Stimulated activated naive B cell treated with anti-CD40 and anti-IgM and Interleukin-4, amounts not matched to agents 10 μg/mL and 1 μg/mL and 100 μg/mL, for 72 hours (primary cell): ENCODE results near the gene CAPN9.
"Not testable (repeated sequence)": the region's sequence is repeated elsewhere in the genome, so short reads cannot be mapped to it uniquely, and the experiment has no call there.

Experiments used
- ATAC-seq, 2 donors: fragments of 150-1000 bp; cut with Tn5 transposase; replicated peaks; 2 replicates each; pipeline ENCODE4 v1.10.0; 2021; ENCODE audit warnings: moderate library complexity in 1 of 2
- DNase-seq: peaks from one replicate; pipeline ENCODE4 v3.0.0; 2021
- H3K27ac Mint-ChIP-seq: one replicate; pipeline ENCODE4 v1.8.0; 2022; ENCODE audit warnings: mild to moderate bottlenecking, mixed read lengths
- H3K27me3 Mint-ChIP-seq, 2 donors: one replicate each; pipeline ENCODE4 v1.8.0; 2022; ENCODE audit warnings: mixed read lengths in 2 of 2
- H3K36me3 Mint-ChIP-seq, 2 donors: one replicate each; pipeline ENCODE4 v1.8.0; 2022; ENCODE audit warnings: mixed read lengths in 2 of 2, mild to moderate bottlenecking in 1 of 2
- H3K4me1 Mint-ChIP-seq, 2 donors: one replicate each; pipeline ENCODE4 v1.8.0; 2022; ENCODE audit warnings: mixed read lengths in 2 of 2, mild to moderate bottlenecking in 1 of 2
- H3K4me3 Mint-ChIP-seq, 2 donors: one replicate each; pipeline ENCODE4 v1.8.0; 2022; ENCODE audit warnings: mild to moderate bottlenecking in 2 of 2, mixed read lengths in 2 of 2, moderate library complexity in 1 of 2
- H3K9me3 Mint-ChIP-seq, 2 donors: one replicate each; pipeline ENCODE4 v1.8.0; 2022; ENCODE audit warnings: mixed read lengths in 2 of 2, mild to moderate bottlenecking in 1 of 2

The CAPN9 gene

DNA sequence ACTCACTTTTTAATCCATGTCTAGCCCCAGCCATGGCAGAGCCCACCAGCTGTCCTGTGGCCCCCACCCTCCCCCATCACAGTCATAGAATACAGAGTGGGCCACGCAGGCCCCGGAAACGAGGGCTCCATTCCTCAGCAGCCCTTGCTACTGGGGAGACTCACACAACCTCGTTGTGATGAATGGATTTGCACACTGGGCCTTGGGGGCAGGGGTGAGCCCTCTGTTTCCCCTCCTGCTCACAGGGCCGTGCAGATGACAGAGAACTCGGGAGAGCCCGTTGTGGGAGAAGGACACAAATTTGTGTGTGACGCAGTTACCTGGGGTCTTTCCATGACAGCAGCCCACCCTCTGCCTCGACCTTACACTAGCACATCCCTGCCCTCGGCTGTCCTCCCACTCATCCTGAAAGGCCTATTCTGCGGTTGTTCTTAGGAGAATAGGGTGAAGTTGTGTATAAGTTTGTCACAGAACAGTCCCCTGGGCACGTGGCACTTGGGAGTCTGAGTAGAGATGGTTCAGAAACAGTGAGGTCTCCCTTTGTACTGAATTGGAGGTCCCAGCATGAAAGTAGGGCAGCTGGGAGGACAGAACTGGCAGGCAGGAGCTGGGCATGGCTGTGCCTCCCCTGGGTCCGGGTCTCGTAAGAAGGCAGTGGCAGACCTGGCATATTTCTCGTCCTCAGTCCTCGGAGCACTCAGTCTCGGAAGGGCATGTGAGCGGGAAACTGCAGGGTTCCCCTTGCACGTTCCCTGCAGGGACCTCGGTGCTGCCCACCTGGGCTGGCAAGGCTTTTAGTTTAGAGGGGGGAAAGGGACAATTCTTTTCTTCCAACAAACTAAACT, 40.1 kb upstream of the CAPN9 start:
- H3K36me3 Mint-ChIP-seq, result no peaks in the 10 kb centered on the region
- peaks cover 16 to 25% of the 10 kb centered on the region in 2 donors for H3K27me3 Mint-ChIP-seq
- DNase-seq, result no peak
- H3K27ac Mint-ChIP-seq, result no peak overlapping the region
- H3K9me3 Mint-ChIP-seq, result no peaks in the 10 kb centered on the region
- no peak for ATAC-seq
- no peak overlapping the region for H3K4me3 Mint-ChIP-seq
- peaks cover 0 to 4% of the 10 kb centered on the region in 2 donors for H3K4me1 Mint-ChIP-seq

DNA sequence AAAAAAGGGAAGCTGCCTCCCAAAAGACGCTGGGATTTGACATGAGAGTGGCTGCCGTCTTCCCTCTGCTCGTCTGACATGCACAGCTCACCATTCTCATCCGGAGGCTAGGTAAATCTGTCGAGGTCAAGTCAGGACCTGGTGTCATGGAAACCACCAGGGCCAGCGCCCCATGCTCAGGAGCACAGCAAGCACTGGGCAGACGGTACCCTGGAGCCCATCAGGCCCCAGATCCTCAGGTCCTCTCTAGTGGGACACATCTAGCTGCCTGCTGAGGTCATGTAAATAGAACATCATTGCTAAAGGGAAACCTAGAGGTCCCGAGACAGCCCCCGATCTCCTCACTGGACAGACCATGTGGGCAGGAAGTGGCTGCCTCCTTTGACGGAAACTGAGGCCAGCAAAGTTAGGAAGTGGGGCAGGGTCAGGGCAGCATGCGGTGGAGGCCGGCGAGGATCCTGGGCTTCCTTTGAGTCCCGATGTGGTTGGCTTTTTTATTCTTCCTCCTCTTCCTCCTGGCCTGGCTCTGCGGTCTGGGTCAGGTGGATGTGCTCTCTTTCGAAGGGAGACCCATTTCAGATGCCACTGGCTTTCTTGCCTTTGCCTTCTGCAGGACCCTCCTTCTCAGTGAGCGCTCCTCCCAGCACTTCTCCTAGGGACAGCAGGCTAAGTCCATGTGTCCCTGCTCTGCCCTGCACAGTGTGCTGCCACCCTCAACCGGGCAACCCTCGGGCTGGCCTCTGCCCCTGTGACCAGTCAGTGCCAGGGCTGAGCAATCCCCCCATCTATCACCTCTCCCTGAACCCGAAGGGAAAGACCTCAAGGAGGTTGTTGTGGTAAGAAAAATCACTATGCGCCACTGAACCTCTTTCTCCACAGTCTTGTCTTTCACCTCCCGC, 39.2 kb upstream of the CAPN9 start:
- DNase-seq (no peak), ATAC-seq (no peak)
- H3K9me3 Mint-ChIP-seq, result no peaks in the 10 kb centered on the region
- H3K36me3 Mint-ChIP-seq, result no peaks in the 10 kb centered on the region
- H3K4me1 Mint-ChIP-seq, result peaks cover 0 to 4% of the 10 kb centered on the region in 2 donors
- H3K4me3 Mint-ChIP-seq, result no peak overlapping the region
- no peak overlapping the region for H3K27ac Mint-ChIP-seq
- H3K27me3 Mint-ChIP-seq, result peaks cover 24 to 34% of the 10 kb centered on the region in 2 donors

DNA sequence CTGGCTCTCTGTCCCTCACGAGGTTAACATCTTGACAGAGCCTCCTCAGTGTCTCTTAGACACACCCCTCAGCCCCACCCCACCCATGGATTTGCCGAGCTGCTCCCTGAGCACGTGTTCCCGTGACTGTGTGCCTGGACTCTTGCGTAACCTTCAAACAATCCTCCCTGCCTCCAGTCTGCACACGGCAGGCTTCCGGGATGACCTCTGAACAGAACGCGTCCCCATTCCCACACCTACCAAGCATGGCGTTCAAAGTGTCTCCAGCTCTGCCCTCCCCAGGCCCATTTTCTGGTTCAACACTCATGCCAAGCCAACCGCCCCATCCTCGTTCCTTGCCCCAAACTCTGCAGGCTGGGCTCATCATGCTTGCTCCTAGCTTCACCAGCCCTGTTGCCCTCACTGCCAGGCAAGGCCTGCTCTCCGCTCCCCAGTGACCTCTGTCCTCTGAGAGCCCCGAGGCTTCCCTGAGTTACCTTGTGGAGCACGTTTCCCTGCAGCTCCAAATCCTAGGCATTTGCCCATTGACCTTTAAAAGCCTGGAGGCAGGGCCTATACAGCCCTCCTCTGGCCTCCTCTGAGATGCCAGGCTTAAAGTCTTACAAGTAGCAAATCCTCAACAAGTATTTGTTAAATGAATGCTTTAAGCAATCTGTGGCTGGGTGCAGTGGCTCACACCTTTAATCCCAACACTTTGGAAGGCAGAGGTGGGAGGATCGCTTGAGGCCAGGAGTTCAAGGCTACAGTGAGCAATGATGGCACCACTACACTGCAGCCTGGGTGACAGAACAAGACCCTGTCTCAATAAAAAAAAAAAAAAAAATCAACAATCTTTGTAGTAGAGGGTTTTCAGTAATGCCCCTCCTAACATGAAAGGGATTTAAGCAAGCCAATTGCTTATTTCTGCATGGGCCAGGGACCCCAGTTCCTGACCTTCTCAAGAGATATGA, 38.3 kb upstream of the CAPN9 start:
- H3K4me3 Mint-ChIP-seq, result no peak overlapping the region
- H3K9me3 Mint-ChIP-seq, result no peaks in the 10 kb centered on the region
- H3K27ac Mint-ChIP-seq, result no peak overlapping the region
- no peak for ATAC-seq
- H3K4me1 Mint-ChIP-seq, result peaks cover 0 to 4% of the 10 kb centered on the region in 2 donors
- no peak for DNase-seq
- peaks cover 31 to 41% of the 10 kb centered on the region in 2 donors for H3K27me3 Mint-ChIP-seq
- no peaks in the 10 kb centered on the region for H3K36me3 Mint-ChIP-seq

DNA sequence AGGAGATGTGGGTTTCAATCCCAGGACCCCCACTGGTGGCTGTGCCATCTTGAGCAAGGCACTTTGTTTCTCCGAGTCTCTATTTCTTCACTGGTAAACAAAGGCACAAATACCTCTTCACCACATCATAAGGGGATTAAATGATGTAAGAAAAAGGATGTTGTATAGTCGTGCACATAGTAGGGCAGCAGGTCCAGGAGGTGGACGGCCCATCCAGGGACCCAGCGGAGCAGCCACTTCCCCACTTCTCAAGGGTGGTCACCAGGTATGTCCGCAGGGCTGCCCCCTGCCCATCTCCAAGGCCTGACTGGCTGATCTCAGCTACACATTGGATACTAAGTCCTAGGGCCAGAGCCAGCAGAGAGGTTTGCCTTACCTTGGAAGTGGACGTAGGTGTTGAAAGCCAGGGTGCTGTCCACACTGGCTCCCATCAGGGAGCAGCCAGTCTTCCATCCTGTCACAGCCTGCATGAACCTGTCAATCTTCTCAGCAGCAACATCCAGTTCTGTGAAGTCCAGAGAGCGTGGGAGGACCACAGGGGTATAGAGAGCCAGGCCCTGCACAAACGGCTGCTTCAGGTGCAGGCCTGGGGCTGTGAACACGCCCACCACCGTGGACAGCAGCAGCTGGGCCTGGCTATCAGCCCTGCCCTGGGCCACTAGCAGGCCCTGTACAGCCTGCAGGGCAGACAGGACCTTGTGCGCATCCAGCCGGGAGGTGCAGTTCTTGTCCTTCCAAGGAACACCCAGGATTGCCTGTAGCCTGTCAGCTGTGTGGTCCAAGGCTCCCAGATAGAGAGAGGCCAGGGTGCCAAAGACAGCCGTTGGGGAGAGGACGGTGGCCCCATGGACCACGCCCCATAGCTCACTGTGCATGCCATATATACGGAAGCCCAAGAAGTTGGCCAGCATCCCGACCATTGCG, 37.3 kb upstream of the CAPN9 start:
- H3K4me3 Mint-ChIP-seq, result no peak overlapping the region
- ATAC-seq (no peak), DNase-seq (no peak)
- H3K27me3 Mint-ChIP-seq, result peaks cover 41 to 46% of the 10 kb centered on the region in 2 donors
- peaks cover 0 to 4% of the 10 kb centered on the region in 2 donors for H3K4me1 Mint-ChIP-seq
- H3K9me3 Mint-ChIP-seq, result no peaks in the 10 kb centered on the region
- H3K27ac Mint-ChIP-seq, result no peak overlapping the region
- no peaks in the 10 kb centered on the region for H3K36me3 Mint-ChIP-seq

DNA sequence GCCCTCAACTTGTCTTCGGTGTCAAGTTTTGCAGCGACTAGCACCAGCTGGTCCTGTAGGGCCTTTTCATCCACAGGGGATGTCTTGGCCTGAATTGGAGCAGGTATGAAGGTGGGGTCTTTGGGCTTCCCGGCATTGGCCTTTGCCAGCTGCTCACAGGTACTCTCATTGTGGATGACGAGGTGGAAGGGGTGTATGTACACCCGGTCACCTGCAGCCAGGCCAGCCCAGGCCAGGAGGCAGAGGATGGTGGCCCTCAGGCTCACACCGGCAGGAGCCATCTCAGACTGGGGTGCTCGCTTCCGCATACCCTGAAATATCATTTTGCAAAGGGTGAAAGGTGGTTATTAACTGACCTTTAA, 36.7 kb upstream of the CAPN9 start:
- Mint-ChIP-seq H3K9me3 (no peaks in the 10 kb centered on the region), H3K4me1 (peaks cover 0 to 4% of the 10 kb centered on the region in 2 donors), H3K27ac (no peak overlapping the region), H3K4me3 (no peak overlapping the region), H3K36me3 (peaks cover 0 to 2% of the 10 kb centered on the region in 2 donors), H3K27me3 (peaks cover 42 to 46% of the 10 kb centered on the region in 2 donors)
- DNase-seq, result no peak
- ATAC-seq, result no peak

DNA sequence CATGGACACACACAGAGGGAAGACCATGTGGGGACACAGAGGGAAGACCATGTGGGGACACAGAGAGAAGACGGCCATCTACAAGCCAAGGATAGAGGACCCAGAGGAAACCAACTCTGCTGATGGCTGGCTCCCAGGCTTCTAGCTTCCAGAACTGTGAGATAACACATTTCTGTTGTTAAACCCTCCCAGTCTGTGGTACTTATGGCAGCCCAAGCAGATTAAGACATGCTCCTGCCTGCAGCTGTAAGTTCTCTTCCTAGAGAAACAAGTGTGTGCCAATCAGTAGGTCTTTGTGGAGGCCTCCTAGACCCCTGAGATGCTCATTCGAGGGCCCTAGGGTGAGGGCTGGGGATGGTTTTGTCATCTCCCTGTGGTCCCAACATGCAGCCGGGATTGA, 35.9 kb upstream of the CAPN9 start:
- ATAC-seq, result no peak
- Mint-ChIP-seq H3K36me3 (peaks cover 0 to 4% of the 10 kb centered on the region in 2 donors), H3K4me3 (no peak overlapping the region), H3K9me3 (peaks cover 0 to 3% of the 10 kb centered on the region in 2 donors), H3K27me3 (peaks cover 42 to 46% of the 10 kb centered on the region in 2 donors), H3K4me1 (peaks cover 0 to 4% of the 10 kb centered on the region in 2 donors), H3K27ac (no peak overlapping the region)
- DNase-seq, result no peak

DNA sequence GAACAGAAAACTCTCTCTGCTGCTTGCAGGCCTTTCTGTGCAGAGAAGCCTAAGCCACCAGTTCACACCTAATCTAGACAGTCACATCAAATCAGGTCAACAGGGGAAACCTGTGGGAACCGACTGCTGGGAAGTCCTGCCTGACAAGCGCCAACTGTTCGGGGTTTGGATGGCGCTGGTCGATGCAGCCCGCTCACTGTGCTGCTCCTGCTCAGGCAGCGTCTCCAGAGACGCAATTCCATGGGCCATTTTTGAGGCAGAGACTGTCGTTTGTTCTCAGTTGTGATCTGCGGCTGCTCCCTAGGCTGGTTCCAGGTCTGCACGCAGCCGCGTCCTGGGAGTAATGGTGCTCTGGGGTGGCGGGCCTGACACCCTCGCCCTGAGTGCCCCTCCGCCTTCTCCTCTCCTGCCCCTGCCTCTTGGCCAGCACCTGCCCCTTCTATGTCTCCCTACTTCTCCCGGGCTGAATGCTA, 34.7 kb upstream of the CAPN9 start:
- Mint-ChIP-seq H3K4me3 (no peak overlapping the region), H3K27ac (no peak overlapping the region), H3K9me3 (peaks cover 5 to 8% of the 10 kb centered on the region in 2 donors), H3K27me3 (peaks cover 38 to 42% of the 10 kb centered on the region in 2 donors), H3K36me3 (peaks cover 0 to 6% of the 10 kb centered on the region in 2 donors), H3K4me1 (peaks cover 0 to 4% of the 10 kb centered on the region in 2 donors)
- DNase-seq, result no peak
- ATAC-seq, result no peak

DNA sequence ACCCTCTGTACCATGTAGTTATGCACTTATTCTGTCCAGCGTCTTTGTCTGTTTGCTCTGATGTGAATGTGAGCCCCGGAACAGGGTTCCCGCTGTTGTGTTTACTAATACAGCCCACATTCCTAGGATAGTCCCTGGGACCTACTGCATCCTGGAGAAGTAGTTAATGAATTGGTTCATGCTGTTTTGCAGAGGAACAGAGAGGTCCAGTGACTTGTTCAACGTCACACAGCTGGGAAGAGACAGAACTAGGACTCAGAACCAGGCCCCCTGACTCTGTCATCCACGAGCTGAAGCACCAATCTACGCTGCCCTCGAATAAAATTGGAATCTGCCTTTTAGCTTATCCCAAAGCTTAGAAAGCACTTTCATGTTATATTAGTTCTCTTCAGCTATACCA, 34.0 kb upstream of the CAPN9 start:
- Mint-ChIP-seq H3K9me3 (peaks cover 5 to 8% of the 10 kb centered on the region in 2 donors), H3K27ac (no peak overlapping the region), H3K36me3 (peaks cover 0 to 6% of the 10 kb centered on the region in 2 donors), H3K4me1 (peaks cover 0 to 2% of the 10 kb centered on the region in 2 donors), H3K4me3 (no peak overlapping the region), H3K27me3 (peaks cover 33 to 38% of the 10 kb centered on the region in 2 donors)
- DNase-seq, result no peak
- no peak for ATAC-seq

DNA sequence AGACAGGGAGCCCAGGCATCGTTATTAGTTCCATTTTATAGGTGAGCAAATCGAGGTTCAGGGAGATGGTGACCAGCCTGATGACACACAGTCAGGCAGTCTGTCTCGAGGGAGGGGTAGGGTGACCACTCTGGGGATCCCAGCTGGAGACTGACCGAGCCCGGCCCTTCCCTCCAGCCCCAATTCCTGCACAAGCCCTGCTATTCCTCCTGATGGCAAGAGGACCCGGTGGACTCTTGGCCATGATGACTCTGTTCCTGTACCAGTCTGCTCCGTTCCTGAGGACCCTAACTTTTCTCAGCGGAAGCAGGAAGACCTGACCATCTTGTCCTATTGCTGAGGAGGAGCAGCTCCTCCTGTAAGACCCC, 33.7 kb upstream of the CAPN9 start:
- H3K9me3 Mint-ChIP-seq, result peaks cover 5 to 8% of the 10 kb centered on the region in 2 donors
- peaks cover 32 to 34% of the 10 kb centered on the region in 2 donors for H3K27me3 Mint-ChIP-seq
- ATAC-seq (no peak), DNase-seq (no peak)
- H3K27ac Mint-ChIP-seq, result no peak overlapping the region
- no peak overlapping the region for H3K4me3 Mint-ChIP-seq
- H3K36me3 Mint-ChIP-seq, result peaks cover 0 to 6% of the 10 kb centered on the region in 2 donors
- H3K4me1 Mint-ChIP-seq, result no peaks in the 10 kb centered on the region

DNA sequence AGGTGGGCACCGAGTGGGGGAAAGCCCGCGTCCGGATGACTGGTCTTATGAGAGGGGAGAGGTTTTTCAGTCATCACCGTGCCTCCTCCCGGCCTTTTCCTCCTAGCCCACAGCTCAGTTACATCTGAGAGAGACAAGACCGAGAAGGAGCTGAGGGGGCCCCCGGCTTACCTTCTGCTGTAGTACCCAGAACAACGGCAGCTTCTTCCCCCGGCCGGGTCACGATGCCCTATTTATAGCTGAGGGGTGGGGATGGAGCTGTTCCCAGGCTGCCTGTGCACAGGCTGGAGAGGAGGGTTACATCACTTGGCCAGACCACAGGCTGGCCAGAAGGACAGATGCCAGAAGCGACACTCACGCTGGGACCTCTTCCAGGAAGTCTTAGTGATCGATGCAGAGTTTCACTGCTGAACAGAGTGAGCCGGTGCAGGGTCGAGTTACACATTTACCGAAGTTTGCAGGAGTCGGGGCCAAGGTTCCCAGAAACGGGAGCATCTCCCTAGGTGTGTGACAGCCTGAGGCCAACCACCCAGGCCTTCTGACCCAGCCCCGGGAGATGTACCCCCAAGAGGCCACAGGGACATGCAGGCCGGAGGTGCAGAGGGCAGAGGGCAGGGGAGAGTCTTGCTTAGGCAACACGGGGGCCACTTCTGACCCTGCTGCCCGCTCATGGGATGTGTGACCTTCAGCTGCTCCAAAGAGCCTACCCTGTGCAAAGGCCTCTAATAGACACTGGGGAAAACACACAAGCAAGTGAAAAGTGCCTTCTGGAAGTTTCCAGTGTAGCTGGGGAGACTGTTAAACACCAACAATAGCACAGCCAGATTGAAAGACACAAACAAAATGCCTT, 33.0 kb upstream of the CAPN9 start, which contains the start of gene AGT:
Gene AGT (minus strand): TSS at position 208 of the 850 bp plus-strand sequence. CDS start 3,299 bp downstream, outside the sequence.
- peaks cover 0 to 6% of the 10 kb centered on the region in 2 donors for H3K36me3 Mint-ChIP-seq
- H3K9me3 Mint-ChIP-seq, result peaks cover 5 to 8% of the 10 kb centered on the region in 2 donors
- ATAC-seq (no peak), DNase-seq (no peak)
- H3K27me3 Mint-ChIP-seq, result peaks cover 28 to 34% of the 10 kb centered on the region in 2 donors
- no peak within 1 kb of the TSS for H3K27ac Mint-ChIP-seq
- no peak within 1 kb of the TSS for H3K4me3 Mint-ChIP-seq
- no peaks in the 10 kb centered on the region for H3K4me1 Mint-ChIP-seq

DNA sequence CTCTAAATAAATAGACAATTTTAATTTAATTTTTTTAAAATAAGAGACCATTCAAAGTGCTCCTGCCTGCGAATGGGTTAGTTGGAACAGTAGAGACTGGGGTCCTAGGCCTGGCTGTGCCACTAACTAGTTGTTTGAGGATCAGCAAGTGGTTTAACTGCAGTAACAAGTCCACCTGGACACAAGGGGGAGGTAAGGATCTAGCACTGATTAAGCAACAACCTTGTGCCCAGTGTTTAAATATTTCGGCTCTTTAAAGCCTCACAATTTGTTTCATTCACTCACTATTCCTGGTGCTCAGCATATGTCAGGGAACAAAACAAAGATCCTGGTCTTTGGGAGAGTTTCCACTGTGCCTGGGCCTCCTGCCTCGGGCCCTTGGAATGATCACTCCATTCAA, 31.7 kb upstream of the CAPN9 start:
- H3K9me3 Mint-ChIP-seq, result peaks cover 5 to 8% of the 10 kb centered on the region in 2 donors
- peaks cover 0 to 6% of the 10 kb centered on the region in 2 donors for H3K36me3 Mint-ChIP-seq

DNA sequence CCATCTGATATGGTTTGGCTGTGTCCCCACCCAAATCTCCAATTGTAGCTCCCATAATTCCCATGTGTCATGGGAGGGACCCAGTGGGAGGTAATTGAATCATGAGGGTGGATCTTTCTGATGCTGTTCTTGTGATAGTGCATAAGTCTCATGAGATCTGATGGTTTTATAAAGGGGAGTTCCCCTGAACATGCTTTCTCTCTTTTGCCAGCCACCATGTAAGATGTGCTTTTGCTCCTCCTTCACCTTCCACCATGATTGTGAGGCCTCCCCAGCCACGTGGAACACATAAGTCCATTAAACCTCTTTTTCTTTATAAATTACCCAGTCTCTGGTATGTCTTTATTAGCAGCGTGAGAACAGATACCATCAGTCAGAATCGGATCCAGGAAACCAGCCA, 30.7 kb upstream of the CAPN9 start:
- Mint-ChIP-seq H3K27me3 (peaks cover 33 to 46% of the 10 kb centered on the region in 2 donors), H3K9me3 (peaks cover 8 to 10% of the 10 kb centered on the region in 2 donors)
- not testable (repeated sequence) for H3K27ac Mint-ChIP-seq, DNase-seq, H3K4me3 Mint-ChIP-seq, H3K36me3 Mint-ChIP-seq, H3K4me1 Mint-ChIP-seq, ATAC-seq

More for the DNA sequence above, 31.7 kb upstream of the CAPN9 start:
- ATAC-seq, result no peak
- Mint-ChIP-seq H3K4me1 (no peaks in the 10 kb centered on the region), H3K4me3 (no peak overlapping the region), H3K27ac (no peak overlapping the region), H3K27me3 (peaks cover 29 to 36% of the 10 kb centered on the region in 2 donors)
- no peak for DNase-seq
